Left ventricle myocardium inferior (tissue), 1 donor: Measurements from ENCODE around the gene LCE1C. TPM values are rescaled to one million over a fixed set of nuclear protein-coding genes. Genes with fewer than 3 reads are reported as not detected.

Experiments used
- DNase-seq: peaks from one replicate; pipeline ENCODE4 v3.0.0-alpha.2; 2020
- H3K27ac ChIP-seq: fragments of 200-600 bp; replicated peaks from 2 replicates; pipeline ENCODE4 v1.8.0; 2021
- H3K27me3 ChIP-seq: fragments of 200-600 bp; 2 replicates; pipeline ENCODE4 v1.8.0; 2021; ENCODE audit warnings: low read depth
- H3K36me3 ChIP-seq: fragments of 200-600 bp; 2 replicates; pipeline ENCODE4 v1.8.0; 2021
- H3K4me1 ChIP-seq: fragments of 200-600 bp; 2 replicates; pipeline ENCODE4 v1.8.0; 2021
- H3K4me3 ChIP-seq: fragments of 200-600 bp; 2 replicates; pipeline ENCODE4 v1.8.0; 2021; ENCODE audit warnings: mild to moderate bottlenecking, moderate library complexity
- H3K9me3 ChIP-seq: fragments of 200-600 bp; replicated peaks from 2 replicates; pipeline ENCODE4 v1.8.0; 2021
- intact Hi-C: fragments of 100-400 bp; cut with micrococcal nuclease; formaldehyde crosslinking; loops from one replicate; pipeline ENCODE4 v1.11.0; 2022
- total RNA-seq: library from RNA; stranded (reverse); fragmentation: NEBNext Ultra II Directional; extraction: Animal tissue kit (Norgen Biotek cat#: 25700); gene quantifications from one replicate; pipeline ENCODE4 v1.2.1, GENCODE V29; 2021
- TF ChIP-seq, protein P1 (sequence below): fragments of 200-600 bp; IDR thresholded peaks from 2 replicates; pipeline ENCODE4 v1.8.0; 2021; ENCODE audit warnings: antibody characterized with exemption, mild to moderate bottlenecking, borderline replicate concordance
- donor health status: DM: no; HTN: yes; CAD: no; lungs with severe emphysema.

Gene LCE1C
- total RNA-seq, 1 donor from 2014 or later = not detected

- no peak overlapping the region for H3K4me3 ChIP-seq
- intact Hi-C loops = no loop called here
- TF ChIP-seq, protein P1, sequence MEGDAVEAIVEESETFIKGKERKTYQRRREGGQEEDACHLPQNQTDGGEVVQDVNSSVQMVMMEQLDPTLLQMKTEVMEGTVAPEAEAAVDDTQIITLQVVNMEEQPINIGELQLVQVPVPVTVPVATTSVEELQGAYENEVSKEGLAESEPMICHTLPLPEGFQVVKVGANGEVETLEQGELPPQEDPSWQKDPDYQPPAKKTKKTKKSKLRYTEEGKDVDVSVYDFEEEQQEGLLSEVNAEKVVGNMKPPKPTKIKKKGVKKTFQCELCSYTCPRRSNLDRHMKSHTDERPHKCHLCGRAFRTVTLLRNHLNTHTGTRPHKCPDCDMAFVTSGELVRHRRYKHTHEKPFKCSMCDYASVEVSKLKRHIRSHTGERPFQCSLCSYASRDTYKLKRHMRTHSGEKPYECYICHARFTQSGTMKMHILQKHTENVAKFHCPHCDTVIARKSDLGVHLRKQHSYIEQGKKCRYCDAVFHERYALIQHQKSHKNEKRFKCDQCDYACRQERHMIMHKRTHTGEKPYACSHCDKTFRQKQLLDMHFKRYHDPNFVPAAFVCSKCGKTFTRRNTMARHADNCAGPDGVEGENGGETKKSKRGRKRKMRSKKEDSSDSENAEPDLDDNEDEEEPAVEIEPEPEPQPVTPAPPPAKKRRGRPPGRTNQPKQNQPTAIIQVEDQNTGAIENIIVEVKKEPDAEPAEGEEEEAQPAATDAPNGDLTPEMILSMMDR = no peak
- no peak overlapping the region for H3K27ac ChIP-seq
- no peak for DNase-seq
- H3K4me1 ChIP-seq = no peaks in the 10 kb centered on the region
- no peaks in the 10 kb centered on the region for H3K36me3 ChIP-seq
- H3K9me3 ChIP-seq = no peaks in the 10 kb centered on the region
- H3K27me3 ChIP-seq = peaks cover 17% of the 10 kb centered on the region
Measured at GRCh38 chr1:152760551-152761190, 45.8 kb downstream of the LCE1C start.

DNA sequence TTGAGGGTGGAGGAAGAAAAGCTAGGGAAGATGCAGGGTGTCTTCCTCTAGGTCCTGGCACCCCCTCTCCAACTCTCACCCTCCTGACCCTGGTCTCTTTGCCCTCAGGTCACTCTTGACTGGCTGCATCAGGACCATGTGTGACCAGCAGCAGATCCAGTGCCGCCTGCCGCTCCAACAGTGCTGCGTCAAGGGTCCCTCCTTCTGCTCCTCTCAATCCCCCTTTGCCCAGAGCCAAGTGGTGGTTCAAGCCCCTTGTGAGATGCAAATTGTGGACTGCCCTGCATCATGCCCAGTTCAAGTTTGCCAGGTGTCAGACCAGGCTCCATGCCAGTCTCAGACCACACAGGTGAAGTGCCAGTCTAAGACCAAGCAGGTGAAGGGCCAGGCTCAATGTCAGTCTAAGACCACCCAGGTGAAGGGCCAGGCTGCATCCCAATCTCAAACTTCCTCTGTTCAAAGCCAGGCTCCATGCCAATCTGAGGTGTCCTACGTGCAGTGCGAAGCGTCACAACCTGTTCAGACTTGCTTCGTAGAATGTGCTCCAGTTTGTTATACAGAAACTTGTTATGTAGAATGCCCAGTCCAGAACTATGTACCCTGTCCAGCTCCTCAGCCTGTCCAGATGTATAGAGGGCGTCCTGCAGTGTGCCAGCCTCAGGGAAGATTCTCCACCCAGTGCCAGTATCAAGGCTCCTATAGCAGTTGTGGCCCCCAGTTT is 46.8 kb downstream of the LCE1C start:
- intact Hi-C loops = no loop called here
- DNase-seq = no peak
- TF ChIP-seq, protein P1 = no peak
- Histone ChIP-seq H3K36me3 (no peaks in the 10 kb centered on the region), H3K27me3 (peaks cover 12% of the 10 kb centered on the region), H3K4me3 (no peak overlapping the region), H3K27ac (no peak overlapping the region), H3K4me1 (no peaks in the 10 kb centered on the region), H3K9me3 (no peaks in the 10 kb centered on the region)

- H3K27me3 ChIP-seq = peaks cover 8% of the 10 kb centered on the region
- H3K4me3 ChIP-seq = no peak overlapping the region
- no peaks in the 10 kb centered on the region for H3K4me1 ChIP-seq
- TF ChIP-seq, protein P1 = no peak
- H3K9me3 ChIP-seq = no peaks in the 10 kb centered on the region
- DNase-seq = no peak
- no peak overlapping the region for H3K27ac ChIP-seq
- intact Hi-C loops = no loop called here
- no peaks in the 10 kb centered on the region for H3K36me3 ChIP-seq
Measured at GRCh38 chr1:152758636-152759035, 47.8 kb downstream of the LCE1C start.

DNA sequence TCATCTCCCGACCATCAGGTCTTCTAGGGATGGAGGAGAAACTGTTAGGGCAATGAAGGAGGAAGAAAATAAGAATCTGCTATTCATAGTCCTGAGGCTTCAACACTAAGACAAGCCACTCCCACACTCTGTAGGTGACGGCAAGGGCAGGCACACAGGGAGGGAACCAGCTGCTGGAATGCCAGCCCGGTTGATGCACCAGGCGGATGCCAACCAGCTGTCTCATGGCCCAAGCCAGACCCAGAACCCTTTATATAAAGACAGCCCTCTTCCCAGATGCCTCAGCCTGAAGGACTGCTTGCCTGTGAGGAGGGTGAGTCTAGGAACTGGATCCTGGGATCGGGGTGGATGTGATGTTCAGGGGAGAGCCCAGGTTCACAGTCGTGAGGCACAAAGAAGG is 48.7 kb downstream of the LCE1C start, which contains the start of gene KPRP:
TSS of gene KPRP (plus strand) at position 279 of the 400 bp plus-strand sequence. CDS start 1,564 bp downstream, outside the sequence.
- no peak within 1 kb of the TSS for H3K4me3 ChIP-seq
- TF ChIP-seq, protein P1 = no peak
- H3K27ac ChIP-seq = no peak within 1 kb of the TSS
- H3K27me3 ChIP-seq = peaks cover 8% of the 10 kb centered on the region
- no peaks in the 10 kb centered on the region for H3K9me3 ChIP-seq
- H3K36me3 ChIP-seq = no peaks in the 10 kb centered on the region
- H3K4me1 ChIP-seq = no peaks in the 10 kb centered on the region
- no peak for DNase-seq
- intact Hi-C loops = no loop called here

GRCh38 chr1:152756872-152757271 is 49.6 kb downstream of the LCE1C start:
- no peak for DNase-seq

More at GRCh38 chr1:152756872-152757271, 49.6 kb downstream of the LCE1C start:
- no peaks in the 10 kb centered on the region for H3K4me1 ChIP-seq
- H3K36me3 ChIP-seq = no peaks in the 10 kb centered on the region
- H3K27ac ChIP-seq = no peak overlapping the region
- TF ChIP-seq, protein P1 = no peak
- no peaks in the 10 kb centered on the region for H3K9me3 ChIP-seq
- no peak overlapping the region for H3K4me3 ChIP-seq
- intact Hi-C loops = no loop called here
- H3K27me3 ChIP-seq = peaks cover 8% of the 10 kb centered on the region

Other genes with a start within 250 kb of the LCE1C start
- gene LCE3E, start 239.9 kb downstream of the LCE1C start, total RNA-seq = not detected
- gene LCE3D, start 226.1 kb downstream of the LCE1C start, total RNA-seq = not detected
- gene LCE3C, start 206.4 kb downstream of the LCE1C start, total RNA-seq = not detected
- gene LCE3B, start 192.8 kb downstream of the LCE1C start, total RNA-seq = not detected
- gene LCE3A, start 183.5 kb downstream of the LCE1C start, total RNA-seq = not detected
- gene LCE2D, start 143.3 kb downstream of the LCE1C start, total RNA-seq = not detected
- not detected for gene LCE2C, start 131.4 kb downstream of the LCE1C start, total RNA-seq
- not detected for gene LCE2B, start 120.5 kb downstream of the LCE1C start, total RNA-seq
- gene LCE2A, start 108.3 kb downstream of the LCE1C start, total RNA-seq = not detected
- gene LCE4A, start 98.5 kb downstream of the LCE1C start, total RNA-seq = not detected
- gene KPRP, start 48.6 kb downstream of the LCE1C start, total RNA-seq = not detected
- not detected for gene LCE1F, start 31.5 kb downstream of the LCE1C start, total RNA-seq
- gene LCE1E, start 20.4 kb downstream of the LCE1C start, total RNA-seq = not detected
- gene LCE1D, start 9.9 kb downstream of the LCE1C start, total RNA-seq = not detected
- not detected for gene LCE1B, start 5.3 kb upstream of the LCE1C start, total RNA-seq
- not detected for gene LCE1A, start 20.8 kb upstream of the LCE1C start, total RNA-seq
- gene LCE6A, start 36.2 kb upstream of the LCE1C start, total RNA-seq = not detected
- gene LCE7A, start 53.3 kb upstream of the LCE1C start, total RNA-seq = not detected
- gene SMCP, start 71.7 kb upstream of the LCE1C start, total RNA-seq = not detected
- gene IVL, start 101.9 kb upstream of the LCE1C start, total RNA-seq = not detected
- gene SPRR5, start 140.6 kb upstream of the LCE1C start, total RNA-seq = not detected
- gene SPRR4, start 164.0 kb upstream of the LCE1C start, total RNA-seq = not detected
- gene SPRR1A, start 177.4 kb upstream of the LCE1C start, total RNA-seq = not detected
- gene SPRR3, start 195.1 kb upstream of the LCE1C start, total RNA-seq = not detected
- gene SPRR1B, start 224.6 kb upstream of the LCE1C start, total RNA-seq = not detected
- not detected for gene SPRR2D, start 234.5 kb upstream of the LCE1C start, total RNA-seq